22Rv1 (cell line): Measurements from ENCODE around the gene DDC.

ENCODE experiments used
- ZFX ChIP-seq: fragments of 450-650 bp; IDR thresholded peaks from 2 replicates; pipeline ENCODE4 v1.6.1; 2017; ENCODE audit warnings: antibody characterized with exemption, borderline replicate concordance
- TF ChIP-seq, protein P1 (sequence below): fragments of 450-650 bp; IDR thresholded peaks from 2 replicates; pipeline ENCODE4 v1.5.1; 2017; ENCODE audit warnings: mild to moderate bottlenecking

DNA sequence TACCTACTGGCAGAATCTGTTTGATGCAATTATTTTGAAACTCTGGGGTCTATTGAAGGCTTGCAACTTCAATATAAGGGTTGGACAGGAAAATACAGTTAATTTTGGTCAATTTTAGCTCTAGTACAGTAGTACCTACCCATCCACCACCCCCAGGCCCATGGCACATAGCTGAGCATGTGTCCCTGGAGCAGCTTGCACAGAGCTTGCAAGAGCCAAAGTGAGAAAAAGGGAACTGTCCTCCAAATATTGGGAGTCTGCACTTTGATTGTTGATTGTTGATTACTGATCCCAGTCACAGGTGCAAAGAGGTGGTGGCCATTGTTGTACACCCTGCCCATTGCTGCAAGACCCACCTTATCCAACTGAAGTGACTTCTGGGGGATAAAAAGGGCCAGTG, 52.8 kb downstream of the DDC start:
- TF ChIP-seq ZFX, result no peak
- TF ChIP-seq, protein P1, sequence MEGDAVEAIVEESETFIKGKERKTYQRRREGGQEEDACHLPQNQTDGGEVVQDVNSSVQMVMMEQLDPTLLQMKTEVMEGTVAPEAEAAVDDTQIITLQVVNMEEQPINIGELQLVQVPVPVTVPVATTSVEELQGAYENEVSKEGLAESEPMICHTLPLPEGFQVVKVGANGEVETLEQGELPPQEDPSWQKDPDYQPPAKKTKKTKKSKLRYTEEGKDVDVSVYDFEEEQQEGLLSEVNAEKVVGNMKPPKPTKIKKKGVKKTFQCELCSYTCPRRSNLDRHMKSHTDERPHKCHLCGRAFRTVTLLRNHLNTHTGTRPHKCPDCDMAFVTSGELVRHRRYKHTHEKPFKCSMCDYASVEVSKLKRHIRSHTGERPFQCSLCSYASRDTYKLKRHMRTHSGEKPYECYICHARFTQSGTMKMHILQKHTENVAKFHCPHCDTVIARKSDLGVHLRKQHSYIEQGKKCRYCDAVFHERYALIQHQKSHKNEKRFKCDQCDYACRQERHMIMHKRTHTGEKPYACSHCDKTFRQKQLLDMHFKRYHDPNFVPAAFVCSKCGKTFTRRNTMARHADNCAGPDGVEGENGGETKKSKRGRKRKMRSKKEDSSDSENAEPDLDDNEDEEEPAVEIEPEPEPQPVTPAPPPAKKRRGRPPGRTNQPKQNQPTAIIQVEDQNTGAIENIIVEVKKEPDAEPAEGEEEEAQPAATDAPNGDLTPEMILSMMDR, result no peak
